DOHH2 (cell line): ENCODE results near the gene CACNG8.

Experiments used
- H3F3A ChIP-seq: fragments of 200-600 bp; sonication (generic), shearing (Covaris generic); 2 replicates; pipeline ENCODE4 v1.6.0; 2016; ENCODE audit warnings: antibody characterized with exemption, mild to moderate bottlenecking; ENCODE audit not compliant: control insufficient read depth, insufficient read depth
- H3K27ac ChIP-seq: fragments of 200-600 bp; sonication (generic); 2 replicates; pipeline ENCODE4 v1.5.1; 2014; ENCODE audit warnings: low read depth, mild to moderate bottlenecking, low read length, moderate library complexity
- H3K27me3 ChIP-seq: fragments of 200-600 bp; sonication (generic); 2 replicates; pipeline ENCODE4 v1.6.1; 2014; ENCODE audit warnings: mild to moderate bottlenecking, low read length, mixed read lengths; ENCODE audit not compliant: control insufficient read depth
- H3K36me3 ChIP-seq: fragments of 200-600 bp; sonication (generic); 2 replicates; pipeline ENCODE4 v1.6.1; 2014; ENCODE audit warnings: mild to moderate bottlenecking, low read length, moderate library complexity, mixed read lengths; ENCODE audit not compliant: control insufficient read depth
- H3K4me1 ChIP-seq: fragments of 200-600 bp; sonication (generic); 2 replicates; pipeline ENCODE4 v1.6.1; 2014; ENCODE audit warnings: mild to moderate bottlenecking, low read length, mixed read lengths; ENCODE audit not compliant: control insufficient read depth
- H3K4me2 ChIP-seq: fragments of 200-600 bp; sonication (generic); 2 replicates; pipeline ENCODE4 v1.6.0; 2014; ENCODE audit warnings: mild to moderate bottlenecking, low read length, moderate library complexity
- H3K4me3 ChIP-seq: fragments of 200-600 bp; sonication (generic); 2 replicates; pipeline ENCODE4 v1.5.1; 2014; ENCODE audit warnings: mild to moderate bottlenecking, low read length, mixed read lengths
- H3K79me2 ChIP-seq: fragments of 200-600 bp; sonication (generic); 2 replicates; pipeline ENCODE4 v1.6.1; 2014; ENCODE audit warnings: mild to moderate bottlenecking, low read length, mixed read lengths; ENCODE audit not compliant: control insufficient read depth
- H3K9me2 ChIP-seq: fragments of 200-600 bp; sonication (generic); replicated peaks from 2 replicates; pipeline ENCODE4 v1.6.1; 2014; ENCODE audit warnings: mild to moderate bottlenecking, low read length, mixed read lengths; ENCODE audit not compliant: control insufficient read depth
- H3K9me3 ChIP-seq: fragments of 200-600 bp; sonication (generic); 2 replicates; pipeline ENCODE4 v1.6.1; 2014; ENCODE audit warnings: antibody characterized with exemption, low read length, mixed read lengths; ENCODE audit not compliant: control insufficient read depth, insufficient read depth
- H4K20me1 ChIP-seq: fragments of 200-600 bp; sonication (generic); 2 replicates; pipeline ENCODE4 v1.6.0; 2014; ENCODE audit warnings: low read depth, mild to moderate bottlenecking, antibody characterized with exemption, low read length, moderate library complexity; ENCODE audit not compliant: control insufficient read depth, insufficient read depth
- CTCF ChIP-seq: fragments of 200-600 bp; sonication (generic); IDR thresholded peaks from one replicate; pipeline ENCODE4 v1.5.1; 2014; ENCODE audit warnings: antibody characterized with exemption, mild to moderate bottlenecking, low read depth, low read length; ENCODE audit not compliant: poor library complexity, severe bottlenecking
- EZH2phosphoT487 ChIP-seq: fragments of 200-600 bp; sonication (generic); IDR thresholded peaks from 2 replicates; pipeline ENCODE4 v1.6.1; 2017; ENCODE audit warnings: borderline replicate concordance, mild to moderate bottlenecking, antibody characterized with exemption, low read length, moderate library complexity, mixed read lengths

Gene CACNG8

DNA sequence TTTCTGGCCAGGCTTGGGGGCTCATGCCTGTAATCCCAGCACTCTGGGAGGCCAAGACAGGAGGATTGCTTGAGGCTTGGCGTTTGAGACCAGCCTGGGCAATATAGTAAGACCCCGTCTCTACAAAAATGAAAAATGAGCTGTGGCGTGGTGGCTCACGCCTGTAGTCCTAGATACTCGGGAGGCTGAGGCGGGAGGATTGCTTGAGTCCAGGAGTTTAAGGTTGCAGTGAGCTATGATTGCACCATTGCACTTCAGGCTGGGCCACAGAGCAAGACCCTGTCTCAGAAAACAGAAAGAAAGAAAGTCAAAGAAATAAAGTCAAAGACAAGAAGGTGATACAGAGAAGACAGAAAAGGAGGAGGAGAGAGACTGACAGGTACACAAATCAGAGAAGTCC, 26.2 kb downstream of the CACNG8 start:
- Histone ChIP-seq H3K27ac (no peak overlapping the region), H3K4me2 (no peak overlapping the region), H3K4me3 (no peak overlapping the region), H3K79me2 (no peaks in the 10 kb centered on the region), H3K4me1 (no peaks in the 10 kb centered on the region), H3F3A (no peaks in the 10 kb centered on the region), H3K27me3 (no peaks in the 10 kb centered on the region), H3K9me2 (no peaks in the 10 kb centered on the region), H3K9me3 (no peaks in the 10 kb centered on the region), H4K20me1 (no peaks in the 10 kb centered on the region), H3K36me3 (no peaks in the 10 kb centered on the region)
- no peak for TF ChIP-seq CTCF
- TF ChIP-seq EZH2phosphoT487, result no peak

- Histone ChIP-seq H3F3A (no peaks in the 10 kb centered on the region), H3K4me1 (no peaks in the 10 kb centered on the region), H3K4me3 (no peak overlapping the region), H3K4me2 (no peak overlapping the region), H3K9me2 (no peaks in the 10 kb centered on the region), H3K27me3 (no peaks in the 10 kb centered on the region), H3K27ac (no peak overlapping the region), H3K36me3 (no peaks in the 10 kb centered on the region), H4K20me1 (no peaks in the 10 kb centered on the region), H3K9me3 (no peaks in the 10 kb centered on the region), H3K79me2 (no peaks in the 10 kb centered on the region)
- TF ChIP-seq EZH2phosphoT487 (no peak), CTCF (no peak)
Observed at GRCh38 chr19:53989600-53990533, 27.1 kb downstream of the CACNG8 start.

- H3K9me3 ChIP-seq, result no peaks in the 10 kb centered on the region
- H3K27me3 ChIP-seq, result no peaks in the 10 kb centered on the region
- no peak within 1 kb of the TSS for H3K4me2 ChIP-seq
- no peaks in the 10 kb centered on the region for H3F3A ChIP-seq
- H3K27ac ChIP-seq, result no peak within 1 kb of the TSS
- H3K4me1 ChIP-seq, result no peaks in the 10 kb centered on the region
- TF ChIP-seq CTCF (no peak), EZH2phosphoT487 (no peak)
- no peaks in the 10 kb centered on the region for H3K36me3 ChIP-seq
- no peaks in the 10 kb centered on the region for H4K20me1 ChIP-seq
- H3K9me2 ChIP-seq, result no peaks in the 10 kb centered on the region
- H3K4me3 ChIP-seq, result no peak within 1 kb of the TSS
- no peaks in the 10 kb centered on the region for H3K79me2 ChIP-seq
Observed at GRCh38 chr19:53991224-53992113, 28.7 kb downstream of the CACNG8 start, which contains the start of gene CACNG6. TSS of gene CACNG6 (plus strand) at chr19:53991637. CDS start at chr19:53992878, 1,241 bp downstream.
